SU-DHL-6 (cell line): Measurements from ENCODE around the gene KCNIP4.

Experiments
- H2AFZ ChIP-seq: fragments of 200-600 bp; sonication (generic); 2 replicates; pipeline ENCODE4 v1.6.1; 2014; ENCODE audit warnings: low read depth, mild to moderate bottlenecking, moderate library complexity, mixed read lengths, antibody characterized with exemption, low read length; ENCODE audit not compliant: severe bottlenecking
- H3F3A ChIP-seq: fragments of 200-600 bp; shearing (Covaris generic); 2 replicates; pipeline ENCODE4 v1.6.0; 2016; ENCODE audit warnings: antibody characterized with exemption, mild to moderate bottlenecking; ENCODE audit not compliant: insufficient read depth
- H3K27ac ChIP-seq: fragments of 200-600 bp; sonication (generic); 2 replicates; pipeline ENCODE4 v1.5.1; 2016; ENCODE audit warnings: low read depth, mild to moderate bottlenecking, low read length, moderate library complexity, mixed read lengths
- H3K27me3 ChIP-seq: fragments of 200-600 bp; sonication (generic), shearing (Covaris generic); 2 replicates; pipeline ENCODE4 v1.6.0; 2014; ENCODE audit warnings: mild to moderate bottlenecking, low read length
- H3K36me3 ChIP-seq: fragments of 200-600 bp; sonication (generic); 2 replicates; pipeline ENCODE4 v1.6.1; 2014; ENCODE audit warnings: mild to moderate bottlenecking, low read length, mixed read lengths
- H3K4me2 ChIP-seq: fragments of 300-600, 200-600 bp; shearing (Covaris generic), sonication (generic); 2 replicates; pipeline ENCODE4 v1.6.0; 2014; ENCODE audit warnings: low read length, low read depth, mild to moderate bottlenecking; ENCODE audit not compliant: poor library complexity, severe bottlenecking
- H3K4me3 ChIP-seq: fragments of 200-600 bp; sonication (generic); 2 replicates; pipeline ENCODE4 v1.5.1; 2014; ENCODE audit warnings: antibody characterized with exemption, low read length, mild to moderate bottlenecking, mixed read lengths; ENCODE audit not compliant: insufficient read depth, poor library complexity, severe bottlenecking
- H3K79me2 ChIP-seq: fragments of 200-600 bp; sonication (generic); 2 replicates; pipeline ENCODE4 v1.6.1; 2014; ENCODE audit warnings: mild to moderate bottlenecking, low read length, moderate library complexity; ENCODE audit not compliant: insufficient read depth
- H3K9ac ChIP-seq: fragments of 200-600 bp; sonication (generic); 2 replicates; pipeline ENCODE4 v1.7.0; 2014; ENCODE audit warnings: mild to moderate bottlenecking, low read length
- H3K9me2 ChIP-seq: fragments of 200-600 bp; sonication (generic); replicated peaks from 2 replicates; pipeline ENCODE4 v1.6.1; 2014; ENCODE audit warnings: low read length; ENCODE audit not compliant: insufficient read depth
- H3K9me3 ChIP-seq: fragments of 200-600 bp; sonication (generic); 2 replicates; pipeline ENCODE4 v1.6.1; 2014; ENCODE audit warnings: low read length, mixed read lengths; ENCODE audit not compliant: insufficient read depth
- H4K20me1 ChIP-seq: fragments of 200-600 bp; sonication (generic); 2 replicates; pipeline ENCODE4 v1.6.1; 2014; ENCODE audit warnings: low read depth, mild to moderate bottlenecking, antibody characterized with exemption, low read length, moderate library complexity, mixed read lengths
- CTCF ChIP-seq: fragments of 200-600 bp; sonication (generic); IDR thresholded peaks from one replicate; pipeline ENCODE4 v1.5.1; 2017; ENCODE audit warnings: antibody characterized with exemption, mild to moderate bottlenecking, low read length, moderate library complexity; ENCODE audit not compliant: insufficient read depth, poor library complexity, severe bottlenecking
- EZH2phosphoT487 ChIP-seq: fragments of 200-600 bp; sonication (generic), shearing (Covaris generic); conservative IDR thresholded peaks from 2 replicates; pipeline ENCODE4 v1.6.1; 2018; ENCODE audit warnings: mild to moderate bottlenecking, antibody characterized with exemption, low read length, moderate library complexity, mixed read lengths

KCNIP4 gene

GRCh38 chr4:20916106-20916505, 1032.5 kb downstream of the KCNIP4 start:
- no peaks in the 10 kb centered on the region for H3K27me3 ChIP-seq
- H3F3A ChIP-seq: no peaks in the 10 kb centered on the region
- 0 out of 2 replicates have a peak, but pooled peaks cover under 1% of the 10 kb centered on the region for H3K9me2 ChIP-seq
- H3K27ac ChIP-seq: no peak overlapping the region
- H3K79me2 ChIP-seq: no peaks in the 10 kb centered on the region
- no peak overlapping the region for H3K4me3 ChIP-seq
- H3K9ac ChIP-seq: no peak overlapping the region
- no peak for TF ChIP-seq EZH2phosphoT487
- TF ChIP-seq CTCF: no peak
- no peaks in the 10 kb centered on the region for H3K9me3 ChIP-seq
- no peaks in the 10 kb centered on the region for H4K20me1 ChIP-seq
- H3K4me2 ChIP-seq: no peak overlapping the region
- no peak overlapping the region for H2AFZ ChIP-seq
- H3K36me3 ChIP-seq: no peaks in the 10 kb centered on the region

DNA sequence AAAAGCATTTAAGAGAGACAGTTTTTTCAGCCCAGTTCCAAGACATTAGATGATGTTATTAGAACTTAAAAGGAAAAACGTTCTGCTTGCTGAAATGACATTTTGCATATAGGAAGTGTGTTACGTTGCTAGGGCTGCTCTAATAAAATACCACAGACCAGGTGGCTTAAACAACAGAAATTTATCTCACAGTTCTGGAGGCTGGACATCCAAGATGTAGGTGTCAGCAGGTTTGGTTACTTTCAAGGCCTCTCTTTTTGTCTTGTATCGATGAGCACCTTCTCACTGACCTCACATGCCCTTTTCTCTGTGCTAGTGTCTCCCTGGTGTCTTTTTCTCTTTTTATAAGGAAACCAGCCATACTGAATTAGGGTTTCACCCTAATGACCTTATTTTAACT, 1043.6 kb downstream of the KCNIP4 start:
- H4K20me1 ChIP-seq: no peaks in the 10 kb centered on the region
- no peaks in the 10 kb centered on the region for H3K9me2 ChIP-seq
- no peak overlapping the region for H2AFZ ChIP-seq
- TF ChIP-seq CTCF (no peak), EZH2phosphoT487 (no peak)
- no peak overlapping the region for H3K9ac ChIP-seq
- no peaks in the 10 kb centered on the region for H3K79me2 ChIP-seq
- H3K4me2 ChIP-seq: no peak overlapping the region
- no peaks in the 10 kb centered on the region for H3K9me3 ChIP-seq
- H3K27ac ChIP-seq: no peak overlapping the region
- H3K27me3 ChIP-seq: no peaks in the 10 kb centered on the region
- no peaks in the 10 kb centered on the region for H3K36me3 ChIP-seq
- no peak overlapping the region for H3K4me3 ChIP-seq
- H3F3A ChIP-seq: no peaks in the 10 kb centered on the region

DNA sequence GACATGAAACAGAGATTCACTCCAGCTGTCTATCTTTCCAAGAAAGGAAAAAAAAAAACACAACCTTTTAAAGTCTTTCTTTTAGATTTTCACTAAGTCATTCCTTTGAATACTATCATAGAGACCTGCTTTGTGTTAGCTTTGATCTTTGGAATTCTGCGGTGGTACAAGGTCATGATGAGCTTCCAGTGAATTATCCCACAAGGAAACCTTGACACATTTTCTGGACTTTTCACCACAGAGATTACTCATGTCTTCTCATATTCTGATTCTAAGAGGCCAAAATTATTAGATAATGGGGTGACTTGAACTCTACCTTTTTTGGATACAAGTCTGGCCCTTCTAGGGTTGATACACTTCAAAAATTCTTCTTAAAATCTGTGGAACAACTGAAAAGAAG, 1046.7 kb downstream of the KCNIP4 start:
- H3K79me2 ChIP-seq: no peaks in the 10 kb centered on the region
- no peak overlapping the region for H3K4me3 ChIP-seq
- H3F3A ChIP-seq: no peaks in the 10 kb centered on the region
- H3K9ac ChIP-seq: no peak overlapping the region
- no peak overlapping the region for H3K27ac ChIP-seq
- TF ChIP-seq EZH2phosphoT487: no peak
- no peak for TF ChIP-seq CTCF
- no peaks in the 10 kb centered on the region for H3K27me3 ChIP-seq
- H3K9me2 ChIP-seq: no peaks in the 10 kb centered on the region
- H4K20me1 ChIP-seq: no peaks in the 10 kb centered on the region
- no peaks in the 10 kb centered on the region for H3K36me3 ChIP-seq
- H2AFZ ChIP-seq: no peak overlapping the region
- H3K4me2 ChIP-seq: no peak overlapping the region
- no peaks in the 10 kb centered on the region for H3K9me3 ChIP-seq

- no peak overlapping the region for H3K27ac ChIP-seq
- H3K36me3 ChIP-seq: no peaks in the 10 kb centered on the region
- no peaks in the 10 kb centered on the region for H3K9me3 ChIP-seq
- H3K9me2 ChIP-seq: no peaks in the 10 kb centered on the region
- no peaks in the 10 kb centered on the region for H4K20me1 ChIP-seq
- H3K4me3 ChIP-seq: no peak overlapping the region
- H3K27me3 ChIP-seq: no peaks in the 10 kb centered on the region
- no peak overlapping the region for H3K9ac ChIP-seq
- H2AFZ ChIP-seq: no peak overlapping the region
- no peaks in the 10 kb centered on the region for H3F3A ChIP-seq
- H3K4me2 ChIP-seq: no peak overlapping the region
- TF ChIP-seq EZH2phosphoT487 (no peak), CTCF (no peak)
- H3K79me2 ChIP-seq: no peaks in the 10 kb centered on the region
Measured at GRCh38 chr4:20899591-20899990, 1049.0 kb downstream of the KCNIP4 start.
